ENCODE measurements around the gene MINK1. TPM values are rescaled to one million over a fixed set of nuclear protein-coding genes. Genes with fewer than 3 reads are reported as not detected.
A peak's percentile ranks its signal among the peaks of the same experiment; 100 is the strongest.

The MINK1 gene
- total RNA-seq, 1 experiment from 2014 or later = 68.8 TPM

DNA sequence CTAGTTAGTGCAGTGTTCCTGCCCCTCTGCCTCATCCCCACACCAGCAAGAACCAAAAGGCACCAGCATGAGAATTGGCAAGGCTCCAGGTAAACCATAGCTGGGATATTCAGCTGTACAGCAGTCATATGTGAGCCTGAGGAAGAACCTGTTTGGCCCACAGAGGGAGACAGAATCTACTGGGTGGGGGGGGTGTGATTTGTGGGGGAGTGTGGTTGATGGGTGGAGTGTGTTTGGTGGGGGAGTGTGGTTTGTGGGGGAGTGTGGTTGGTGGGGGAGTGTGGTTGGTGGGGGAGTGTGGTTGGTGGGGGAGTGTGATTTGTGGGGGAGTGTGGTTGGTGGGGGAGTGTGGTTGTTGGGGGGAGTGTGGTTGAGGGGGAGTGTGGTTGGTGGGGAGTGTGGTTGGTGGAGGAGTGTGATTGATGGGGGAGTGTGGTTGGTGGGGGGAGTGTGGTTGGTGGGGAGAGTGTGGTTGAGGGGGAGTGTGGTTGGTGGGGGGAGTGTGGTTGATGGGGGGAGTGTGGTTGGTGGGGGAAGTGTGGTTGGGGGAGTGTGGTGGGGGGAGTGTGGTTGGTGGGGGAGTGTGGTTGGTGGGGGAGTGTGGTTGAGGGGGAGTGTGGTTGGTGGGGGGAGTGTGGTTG lies 19.5 kb downstream of the MINK1 start:
- peaks cover 69 to 74% of the 10 kb centered on the region in 2 experiments for H3K4me1 Mint-ChIP-seq
- Histone ChIP-seq H3K4me2 (ENCODE audit: insufficient read depth, insufficient read length, low read length) (no peak overlapping the region), H2AK5ac (ENCODE audit: insufficient read length, low read length) (no peak overlapping the region), H3K56ac (ENCODE audit: insufficient read length, low read depth, low read length) (no peak overlapping the region), H3K9me3 (ENCODE audit: control insufficient read depth, low read depth, low read length) (no peaks in the 10 kb centered on the region), H4K5ac (ENCODE audit: insufficient read length, low read depth, low read length) (no peak overlapping the region), H3K9ac (ENCODE audit: extremely low read depth, insufficient read length, low read length) (no peak overlapping the region), H3T11ph (ENCODE audit: low read length) (no peak overlapping the region), H4K20me1 (ENCODE audit: control insufficient read depth, insufficient read depth, insufficient read length) (no peaks in the 10 kb centered on the region), H2AFZ (ENCODE audit: low read length) (no peak overlapping the region), H2BK15ac (ENCODE audit: low read depth, low read length) (no peak overlapping the region), H2BK20ac (ENCODE audit: low read depth, low read length, poor library complexity, severe bottlenecking) (no peak overlapping the region), H4K91ac (ENCODE audit: insufficient read length, low read depth, low read length) (no peak overlapping the region), H3K79me2 (ENCODE audit: insufficient read depth, low read length) (peaks cover 2% of the 10 kb centered on the region; the same call in 1 of the 2 replicates), H3K4me1 (ENCODE audit: insufficient read depth, low read length) (peaks cover 8% of the 10 kb centered on the region; the same call in 1 of the 2 replicates), H3K27me3 (ENCODE audit: insufficient read depth, low read length) (no peaks in the 10 kb centered on the region; the same call in 1 of the 2 replicates), H3K23ac (ENCODE audit: insufficient read length, low read depth, low read length) (no peak overlapping the region), H3K27ac (ENCODE audit: insufficient read length, low read depth, low read length) (no peak overlapping the region), H2BK5ac (ENCODE audit: insufficient read length, low read length) (no peak overlapping the region), H3K14ac (ENCODE audit: insufficient read depth, low read length) (no peak overlapping the region), H2BK12ac (ENCODE audit: insufficient read length, low read depth, low read length) (no peak overlapping the region), H4K8ac (replicated peaks; ENCODE audit: insufficient read length, low read depth, low read length) (no peak overlapping the region), H3K18ac (ENCODE audit: insufficient read length, low read depth, low read length) (no peak overlapping the region), H3K79me1 (ENCODE audit: insufficient read depth, low read depth, low read length, poor library complexity, severe bottlenecking) (no peaks in the 10 kb centered on the region), H3K4ac (ENCODE audit: low read depth, low read length) (no peak overlapping the region), H2BK120ac (ENCODE audit: low read depth, low read length, poor library complexity, severe bottlenecking) (no peak overlapping the region), H3K23me2 (ENCODE audit: insufficient read length, low read depth, low read length, poor library complexity, severe bottlenecking) (no peaks in the 10 kb centered on the region)
- H3K9me3 Mint-ChIP-seq = no peaks in the 10 kb centered on the region
- no peaks in the 10 kb centered on the region for H3K27me3 Mint-ChIP-seq (ENCODE audit: low read depth)
- H3K36me3 Mint-ChIP-seq (ENCODE audit: insufficient read depth in 1 of 3, low read depth in 3 of 3) = peaks cover 0 to 17% (median 5%) of the 10 kb centered on the region in 3 experiments; a peak in 4 of 7 replicates
- no peak for DNase-seq
- peak overlapping the region in 2 of 3 experiments; percentile 3 to 44; a peak in 3 of 7 replicates for H3K27ac Mint-ChIP-seq
- H3K4me3 Mint-ChIP-seq = no peak overlapping the region
- TF ChIP-seq CTCF (conservative IDR thresholded peaks at IDR 0.05) = no peak
